SKM-1 (cell line): ENCODE results near the gene GAN.
"Not testable (repeated sequence)": the region's sequence is repeated elsewhere in the genome, so short reads cannot be mapped to it uniquely, and the experiment has no call there.

Experiments used
- DNase-seq: peaks from one replicate; lab custom pipeline; 2025; ENCODE audit not compliant: unreplicated experiment; lab: John Stamatoyannopoulos, UW

GAN gene

GRCh38 chr16:81397058-81397878 is 82.5 kb downstream of the GAN start:
- no peak for DNase-seq

GRCh38 chr16:81397879-81398520 is 83.2 kb downstream of the GAN start:
- no peak for DNase-seq

GRCh38 chr16:81399909-81400308 is 85.1 kb downstream of the GAN start:
- no peak for DNase-seq

GRCh38 chr16:81401035-81401950 is 86.5 kb downstream of the GAN start:
- no peak for DNase-seq

GRCh38 chr16:81403208-81403600 is 88.4 kb downstream of the GAN start:
- no peak for DNase-seq

- DNase-seq: peak; percentile 78
Measured at GRCh38 chr16:81403601-81404391, 89.0 kb downstream of the GAN start.

GRCh38 chr16:81405002-81405401 is 90.2 kb downstream of the GAN start:
- not testable (repeated sequence) for DNase-seq

- DNase-seq: no peak
Measured at GRCh38 chr16:81405702-81406113, 90.9 kb downstream of the GAN start.

GRCh38 chr16:81408409-81408950 is 93.7 kb downstream of the GAN start:
- DNase-seq: no peak

GRCh38 chr16:81409016-81409556 is 94.3 kb downstream of the GAN start:
- no peak for DNase-seq

GRCh38 chr16:81410643-81411293 is 96.0 kb downstream of the GAN start:
- DNase-seq: no peak

GRCh38 chr16:81413245-81413990 is 98.7 kb downstream of the GAN start:
- DNase-seq: no peak

GRCh38 chr16:81415751-81416150 is 101.0 kb downstream of the GAN start:
- no peak for DNase-seq

GRCh38 chr16:81416749-81417148 is 102.0 kb downstream of the GAN start:
- no peak for DNase-seq

GRCh38 chr16:81417210-81417609 is 102.4 kb downstream of the GAN start:
- no peak for DNase-seq

- DNase-seq: no peak
Measured at GRCh38 chr16:81419806-81420205, 105.0 kb downstream of the GAN start.

GRCh38 chr16:81421126-81421525 is 106.4 kb downstream of the GAN start:
- no peak for DNase-seq

GRCh38 chr16:81421536-81421935 is 106.8 kb downstream of the GAN start:
- no peak for DNase-seq

GRCh38 chr16:81422153-81422552 is 107.4 kb downstream of the GAN start:
- DNase-seq: not testable (repeated sequence)
